NCI-H1436 treated with DMSO at 0.1 percent for 48 hours (cell line): ENCODE measurements around the gene CFAP97D1.
"Not testable (repeated sequence)": the region's sequence is repeated elsewhere in the genome, so short reads cannot be mapped to it uniquely, and the experiment has no call there.

Source experiments
- DNase-seq: peaks from one replicate; lab custom pipeline; 2025; lab: John Stamatoyannopoulos, UW

Gene CFAP97D1

GRCh38 chr17:43798024-43798423 lies 17.8 kb downstream of the CFAP97D1 start:
- not testable (repeated sequence) for DNase-seq

GRCh38 chr17:43799047-43799446 lies 18.8 kb downstream of the CFAP97D1 start:
- DNase-seq, result no peak

GRCh38 chr17:43800736-43801135 lies 20.5 kb downstream of the CFAP97D1 start:
- no peak for DNase-seq

- no peak for DNase-seq
These were observed 21.6 kb downstream of the CFAP97D1 start for GRCh38 chr17:43801844-43802243.

GRCh38 chr17:43803758-43804157 lies 23.5 kb downstream of the CFAP97D1 start:
- DNase-seq, result no peak

- no peak for DNase-seq
These were observed 24.9 kb downstream of the CFAP97D1 start for GRCh38 chr17:43805117-43805516.

- no peak for DNase-seq
These were observed 27.8 kb downstream of the CFAP97D1 start for GRCh38 chr17:43808076-43808475.

GRCh38 chr17:43809121-43809520 lies 28.9 kb downstream of the CFAP97D1 start:
- DNase-seq, result no peak

GRCh38 chr17:43810226-43810715 lies 30.0 kb downstream of the CFAP97D1 start:
- no peak for DNase-seq

- no peak for DNase-seq
These were observed 30.6 kb downstream of the CFAP97D1 start for GRCh38 chr17:43810823-43811222.

- DNase-seq, result no peak
These were observed 32.4 kb downstream of the CFAP97D1 start for GRCh38 chr17:43812396-43813265.

- DNase-seq, result no peak
These were observed 33.2 kb downstream of the CFAP97D1 start for GRCh38 chr17:43813386-43813785.

- DNase-seq, result no peak
These were observed 33.8 kb downstream of the CFAP97D1 start for GRCh38 chr17:43814026-43814425.

GRCh38 chr17:43814714-43815113 lies 34.5 kb downstream of the CFAP97D1 start:
- DNase-seq, result no peak

- DNase-seq, result no peak
These were observed 36.4 kb downstream of the CFAP97D1 start for GRCh38 chr17:43816336-43817320.

- no peak for DNase-seq
These were observed 37.6 kb downstream of the CFAP97D1 start for GRCh38 chr17:43817826-43818225.

GRCh38 chr17:43818966-43819365 lies 38.7 kb downstream of the CFAP97D1 start:
- no peak for DNase-seq

- DNase-seq, result no peak
These were observed 40.5 kb downstream of the CFAP97D1 start for GRCh38 chr17:43820759-43821158.

- no peak for DNase-seq
These were observed 42.4 kb downstream of the CFAP97D1 start for GRCh38 chr17:43822570-43823190.

- no peak for DNase-seq
These were observed 43.3 kb downstream of the CFAP97D1 start for GRCh38 chr17:43823350-43824084.

GRCh38 chr17:43825567-43825966 lies 45.3 kb downstream of the CFAP97D1 start:
- DNase-seq, result no peak
